ENCODE measurements around the gene METTL17.

GRCh38 chr14:20997564-20997963 is 7.8 kb downstream of the METTL17 start:
- no peak for TF ChIP-seq CTCF (IDR thresholded peaks at IDR 0.05; ENCODE audit: low read length)
- TF ChIP-seq EZH2 (IDR thresholded peaks at IDR 0.05; ENCODE audit: borderline replicate concordance, low read length), result no peak
